Nephron progenitor cell (in vitro differentiated cells): ENCODE measurements around the gene BMPER.

Experiments
- DNase-seq: peaks from one replicate; pipeline ENCODE4 v3.0.0; 2021
- H3K27ac Mint-ChIP-seq: 2 replicates; pipeline ENCODE4 v1.8.0; 2021; ENCODE audit warnings: mild to moderate bottlenecking, moderate library complexity, mixed read lengths
- H3K27me3 Mint-ChIP-seq: 2 replicates; pipeline ENCODE4 v1.8.0; 2021; ENCODE audit warnings: mild to moderate bottlenecking, low read depth, mixed read lengths; ENCODE audit not compliant: poor library complexity
- H3K36me3 Mint-ChIP-seq: 2 replicates; pipeline ENCODE4 v1.8.0; 2021; ENCODE audit warnings: low read depth, mixed read lengths
- H3K4me1 Mint-ChIP-seq: 2 replicates; pipeline ENCODE4 v1.8.0; 2021; ENCODE audit warnings: mixed read lengths
- H3K4me3 Mint-ChIP-seq: 2 replicates; pipeline ENCODE4 v1.8.0; 2021; ENCODE audit warnings: mild to moderate bottlenecking, moderate library complexity, mixed read lengths
- H3K9me3 Mint-ChIP-seq: 2 replicates; pipeline ENCODE4 v1.8.0; 2021; ENCODE audit warnings: mild to moderate bottlenecking, moderate library complexity, mixed read lengths
- TF ChIP-seq, protein P1 (sequence below): fragments of 200-600 bp; sonication (generic); IDR thresholded peaks from 2 replicates; pipeline ENCODE4 v1.5.0; 2021; ENCODE audit warnings: antibody characterized with exemption

Gene BMPER

DNA sequence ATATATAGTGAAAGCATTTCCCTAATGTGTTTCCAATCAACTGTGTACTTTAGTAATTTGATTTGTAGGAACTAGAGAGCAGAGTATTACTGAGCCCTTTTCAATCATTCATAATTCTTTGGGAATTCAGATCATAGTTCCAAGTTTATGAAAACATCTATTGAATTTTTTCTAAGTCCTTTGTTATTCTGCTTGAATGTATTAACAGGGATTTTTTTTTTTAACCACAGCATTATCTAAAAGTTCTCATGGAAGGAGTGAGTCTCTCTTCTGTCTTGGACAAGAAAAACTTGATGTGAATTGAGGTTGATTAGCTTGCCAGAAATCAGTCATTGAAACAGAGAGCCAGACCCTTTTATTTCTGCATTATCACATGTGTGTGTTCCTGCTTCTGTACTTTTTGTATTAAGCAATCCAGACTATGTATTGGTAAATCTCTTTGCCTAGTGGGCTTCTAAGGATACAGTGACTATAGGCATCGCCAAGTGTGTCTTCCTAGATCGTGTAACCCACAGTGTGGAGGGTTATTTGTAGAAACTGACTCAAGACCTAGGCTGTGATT, 59.9 kb downstream of the BMPER start:
- DNase-seq, result no peak
- Mint-ChIP-seq H3K36me3 (no peaks in the 10 kb centered on the region), H3K9me3 (no peaks in the 10 kb centered on the region), H3K4me3 (no peak overlapping the region), H3K4me1 (no peaks in the 10 kb centered on the region), H3K27me3 (no peaks in the 10 kb centered on the region), H3K27ac (no peak overlapping the region)
- TF ChIP-seq, protein P1, sequence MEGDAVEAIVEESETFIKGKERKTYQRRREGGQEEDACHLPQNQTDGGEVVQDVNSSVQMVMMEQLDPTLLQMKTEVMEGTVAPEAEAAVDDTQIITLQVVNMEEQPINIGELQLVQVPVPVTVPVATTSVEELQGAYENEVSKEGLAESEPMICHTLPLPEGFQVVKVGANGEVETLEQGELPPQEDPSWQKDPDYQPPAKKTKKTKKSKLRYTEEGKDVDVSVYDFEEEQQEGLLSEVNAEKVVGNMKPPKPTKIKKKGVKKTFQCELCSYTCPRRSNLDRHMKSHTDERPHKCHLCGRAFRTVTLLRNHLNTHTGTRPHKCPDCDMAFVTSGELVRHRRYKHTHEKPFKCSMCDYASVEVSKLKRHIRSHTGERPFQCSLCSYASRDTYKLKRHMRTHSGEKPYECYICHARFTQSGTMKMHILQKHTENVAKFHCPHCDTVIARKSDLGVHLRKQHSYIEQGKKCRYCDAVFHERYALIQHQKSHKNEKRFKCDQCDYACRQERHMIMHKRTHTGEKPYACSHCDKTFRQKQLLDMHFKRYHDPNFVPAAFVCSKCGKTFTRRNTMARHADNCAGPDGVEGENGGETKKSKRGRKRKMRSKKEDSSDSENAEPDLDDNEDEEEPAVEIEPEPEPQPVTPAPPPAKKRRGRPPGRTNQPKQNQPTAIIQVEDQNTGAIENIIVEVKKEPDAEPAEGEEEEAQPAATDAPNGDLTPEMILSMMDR, result no peak

GRCh38 chr7:33968591-33968990, 63.3 kb downstream of the BMPER start:
- H3K9me3 Mint-ChIP-seq, result no peaks in the 10 kb centered on the region
- peaks cover 4% of the 10 kb centered on the region for H3K36me3 Mint-ChIP-seq
- no peak overlapping the region for H3K4me3 Mint-ChIP-seq
- TF ChIP-seq, protein P1, result no peak
- H3K4me1 Mint-ChIP-seq, result peaks cover 4% of the 10 kb centered on the region
- peaks cover 4% of the 10 kb centered on the region for H3K27me3 Mint-ChIP-seq
- H3K27ac Mint-ChIP-seq, result no peak overlapping the region
- no peak for DNase-seq

- TF ChIP-seq, protein P1, result no peak
- H3K27me3 Mint-ChIP-seq, result peaks cover 4% of the 10 kb centered on the region
- peaks cover 4% of the 10 kb centered on the region for H3K36me3 Mint-ChIP-seq
- peaks cover 4% of the 10 kb centered on the region for H3K4me1 Mint-ChIP-seq
- no peak overlapping the region for H3K27ac Mint-ChIP-seq
- no peak overlapping the region for H3K4me3 Mint-ChIP-seq
- no peak for DNase-seq
- H3K9me3 Mint-ChIP-seq, result no peaks in the 10 kb centered on the region
Observed at GRCh38 chr7:33970536-33970935, 65.2 kb downstream of the BMPER start.

- Mint-ChIP-seq H3K27ac (no peak overlapping the region), H3K9me3 (no peaks in the 10 kb centered on the region), H3K36me3 (peaks cover 4% of the 10 kb centered on the region), H3K4me1 (peaks cover 4% of the 10 kb centered on the region), H3K4me3 (no peak overlapping the region), H3K27me3 (peaks cover 4% of the 10 kb centered on the region)
- TF ChIP-seq, protein P1, result no peak
- no peak for DNase-seq
Observed at GRCh38 chr7:33971106-33971505, 65.8 kb downstream of the BMPER start.

- TF ChIP-seq, protein P1, result no peak
Observed at GRCh38 chr7:33973231-33974015, 68.1 kb downstream of the BMPER start.

More at GRCh38 chr7:33973231-33974015, 68.1 kb downstream of the BMPER start:
- Mint-ChIP-seq H3K27me3 (peaks cover 4% of the 10 kb centered on the region), H3K27ac (no peak overlapping the region), H3K9me3 (no peaks in the 10 kb centered on the region), H3K4me1 (peaks cover 4% of the 10 kb centered on the region), H3K36me3 (peaks cover 4% of the 10 kb centered on the region), H3K4me3 (no peak overlapping the region)
- DNase-seq, result no peak
